Measurements from ENCODE around the gene JAK3. TPM values are rescaled to one million over a fixed set of nuclear protein-coding genes. Genes with fewer than 3 reads are reported as not detected.
"Not testable (repeated sequence)": the region's sequence is repeated elsewhere in the genome, so short reads cannot be mapped to it uniquely, and the experiment has no call there.

JAK3 gene
- total RNA-seq, 1 experiment from 2014 or later = 2.1 TPM

DNA sequence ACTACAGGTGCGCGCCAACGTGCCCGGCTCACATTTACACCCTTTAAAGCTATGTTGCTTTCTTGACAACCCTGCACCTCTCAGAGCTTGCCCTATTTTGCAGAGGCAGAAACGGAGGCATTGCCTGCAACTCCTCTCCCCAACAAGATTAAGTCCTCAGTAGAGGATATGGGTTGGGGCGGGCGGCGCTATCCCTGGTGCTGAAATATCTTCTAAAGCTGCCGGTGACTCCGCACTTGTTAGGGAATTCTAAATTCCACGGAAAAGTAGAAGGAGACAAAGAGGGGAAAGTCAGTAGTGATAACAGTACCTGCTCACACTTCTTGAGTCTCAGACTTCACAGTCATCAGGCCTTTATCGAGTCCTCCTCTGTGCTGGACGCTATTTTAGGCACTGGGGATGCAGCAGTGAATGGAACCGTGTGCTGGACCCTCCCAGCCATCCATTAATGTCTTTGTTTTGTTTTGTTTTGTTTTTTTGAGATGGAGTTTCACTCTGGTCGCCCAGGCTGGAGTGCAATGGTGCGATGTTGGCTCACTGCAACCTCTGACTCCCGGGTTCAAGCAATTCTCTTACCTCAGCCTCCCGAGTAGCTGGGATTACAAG lies 41.9 kb upstream of the JAK3 start:
- Histone ChIP-seq H3K36me3 (ENCODE audit: control insufficient read depth, insufficient read depth, low read length) (no peaks in the 10 kb centered on the region), H3K27me3 (ENCODE audit: control insufficient read depth, insufficient read depth, low read length) (no peaks in the 10 kb centered on the region), H3K27ac (ENCODE audit: low read length) (no peak overlapping the region), H3K4me3 (ENCODE audit: low read depth in 2 of 2, low read length in 2 of 2) (no peak overlapping the region), H3K9me3 (ENCODE audit: control insufficient read depth, insufficient read depth, low read depth, low read length) (no peaks in the 10 kb centered on the region), H3K4me1 (ENCODE audit: control insufficient read depth, insufficient read depth, low read length) (no peaks in the 10 kb centered on the region)
- ChIA-PET POLR2A (no interaction called here), CTCF (no interaction called here)
- in situ Hi-C loops (cut with HindIII; ENCODE audit: low pct_unique_long_range_greater_than_20kb, low sequenced_read_pairs) (no loop called here), intact Hi-C loops (cut with micrococcal nuclease; ENCODE audit: unreplicated experiment) (no loop called here)
- DNase-seq (ENCODE audit: low read depth, low spot score) = no peak
- ATAC-seq = no peak
- no TSS peak for BruUV-seq (replicated peaks)
- no peak for TF ChIP-seq SIN3A (IDR thresholded peaks at IDR 0.05; ENCODE audit: borderline replicate concordance, insufficient read depth, low read depth, low read length)
- TF ChIP-seq, protein P1, sequence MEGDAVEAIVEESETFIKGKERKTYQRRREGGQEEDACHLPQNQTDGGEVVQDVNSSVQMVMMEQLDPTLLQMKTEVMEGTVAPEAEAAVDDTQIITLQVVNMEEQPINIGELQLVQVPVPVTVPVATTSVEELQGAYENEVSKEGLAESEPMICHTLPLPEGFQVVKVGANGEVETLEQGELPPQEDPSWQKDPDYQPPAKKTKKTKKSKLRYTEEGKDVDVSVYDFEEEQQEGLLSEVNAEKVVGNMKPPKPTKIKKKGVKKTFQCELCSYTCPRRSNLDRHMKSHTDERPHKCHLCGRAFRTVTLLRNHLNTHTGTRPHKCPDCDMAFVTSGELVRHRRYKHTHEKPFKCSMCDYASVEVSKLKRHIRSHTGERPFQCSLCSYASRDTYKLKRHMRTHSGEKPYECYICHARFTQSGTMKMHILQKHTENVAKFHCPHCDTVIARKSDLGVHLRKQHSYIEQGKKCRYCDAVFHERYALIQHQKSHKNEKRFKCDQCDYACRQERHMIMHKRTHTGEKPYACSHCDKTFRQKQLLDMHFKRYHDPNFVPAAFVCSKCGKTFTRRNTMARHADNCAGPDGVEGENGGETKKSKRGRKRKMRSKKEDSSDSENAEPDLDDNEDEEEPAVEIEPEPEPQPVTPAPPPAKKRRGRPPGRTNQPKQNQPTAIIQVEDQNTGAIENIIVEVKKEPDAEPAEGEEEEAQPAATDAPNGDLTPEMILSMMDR (IDR thresholded peaks at IDR 0.05) = no peak
- TF ChIP-seq, protein P2, sequence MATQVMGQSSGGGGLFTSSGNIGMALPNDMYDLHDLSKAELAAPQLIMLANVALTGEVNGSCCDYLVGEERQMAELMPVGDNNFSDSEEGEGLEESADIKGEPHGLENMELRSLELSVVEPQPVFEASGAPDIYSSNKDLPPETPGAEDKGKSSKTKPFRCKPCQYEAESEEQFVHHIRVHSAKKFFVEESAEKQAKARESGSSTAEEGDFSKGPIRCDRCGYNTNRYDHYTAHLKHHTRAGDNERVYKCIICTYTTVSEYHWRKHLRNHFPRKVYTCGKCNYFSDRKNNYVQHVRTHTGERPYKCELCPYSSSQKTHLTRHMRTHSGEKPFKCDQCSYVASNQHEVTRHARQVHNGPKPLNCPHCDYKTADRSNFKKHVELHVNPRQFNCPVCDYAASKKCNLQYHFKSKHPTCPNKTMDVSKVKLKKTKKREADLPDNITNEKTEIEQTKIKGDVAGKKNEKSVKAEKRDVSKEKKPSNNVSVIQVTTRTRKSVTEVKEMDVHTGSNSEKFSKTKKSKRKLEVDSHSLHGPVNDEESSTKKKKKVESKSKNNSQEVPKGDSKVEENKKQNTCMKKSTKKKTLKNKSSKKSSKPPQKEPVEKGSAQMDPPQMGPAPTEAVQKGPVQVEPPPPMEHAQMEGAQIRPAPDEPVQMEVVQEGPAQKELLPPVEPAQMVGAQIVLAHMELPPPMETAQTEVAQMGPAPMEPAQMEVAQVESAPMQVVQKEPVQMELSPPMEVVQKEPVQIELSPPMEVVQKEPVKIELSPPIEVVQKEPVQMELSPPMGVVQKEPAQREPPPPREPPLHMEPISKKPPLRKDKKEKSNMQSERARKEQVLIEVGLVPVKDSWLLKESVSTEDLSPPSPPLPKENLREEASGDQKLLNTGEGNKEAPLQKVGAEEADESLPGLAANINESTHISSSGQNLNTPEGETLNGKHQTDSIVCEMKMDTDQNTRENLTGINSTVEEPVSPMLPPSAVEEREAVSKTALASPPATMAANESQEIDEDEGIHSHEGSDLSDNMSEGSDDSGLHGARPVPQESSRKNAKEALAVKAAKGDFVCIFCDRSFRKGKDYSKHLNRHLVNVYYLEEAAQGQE (IDR thresholded peaks at IDR 0.05; ENCODE audit: insufficient read depth in 1 of 2, low read depth in 2 of 2, low read length in 1 of 2) = peak; percentile 94 to 96

DNA sequence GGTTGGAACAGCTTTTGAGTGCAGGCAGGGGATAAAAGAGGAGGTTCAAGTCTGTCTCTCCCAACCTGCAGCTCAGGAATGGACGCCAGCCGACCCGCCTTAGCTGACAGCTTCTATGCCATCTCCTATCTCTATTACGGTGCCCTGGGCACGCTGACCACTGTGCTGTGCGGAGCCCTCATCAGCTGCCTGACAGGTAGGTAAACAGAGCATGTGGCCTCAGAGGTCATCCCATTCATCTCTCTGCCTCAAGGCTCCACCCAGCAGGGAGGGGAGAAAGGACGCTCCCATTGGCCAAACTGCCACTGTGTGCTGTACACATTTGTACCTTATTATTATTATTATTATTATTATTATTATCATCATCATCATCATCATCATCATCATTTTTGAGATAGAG lies 40.5 kb upstream of the JAK3 start:
- TF ChIP-seq TCF7L2 (IDR thresholded peaks at IDR 0.05; ENCODE audit: low read depth, low read length) (no peak), POLR2AphosphoS5 (IDR thresholded peaks at IDR 0.05; ENCODE audit: low read depth, low read length) (no peak), SIN3A (IDR thresholded peaks at IDR 0.05; ENCODE audit: borderline replicate concordance, insufficient read depth, low read depth, low read length) (no peak)
- Histone ChIP-seq H3K4me1 (ENCODE audit: control insufficient read depth, insufficient read depth, low read length) (no peaks in the 10 kb centered on the region), H3K27me3 (ENCODE audit: control insufficient read depth, insufficient read depth, low read length) (no peaks in the 10 kb centered on the region), H3K9me3 (ENCODE audit: control insufficient read depth, insufficient read depth, low read depth, low read length) (no peaks in the 10 kb centered on the region), H3K4me3 (ENCODE audit: low read depth in 2 of 2, low read length in 2 of 2) (no peak overlapping the region), H3K27ac (ENCODE audit: low read length) (no peak overlapping the region), H3K36me3 (ENCODE audit: control insufficient read depth, insufficient read depth, low read length) (no peaks in the 10 kb centered on the region)
- ChIA-PET CTCF (no interaction called here), POLR2A (no interaction called here)
- BruUV-seq (replicated peaks) = no TSS peak
- in situ Hi-C loops (cut with HindIII; ENCODE audit: low pct_unique_long_range_greater_than_20kb, low sequenced_read_pairs) (no loop called here), intact Hi-C loops (cut with micrococcal nuclease; ENCODE audit: unreplicated experiment) (no loop called here)
- ATAC-seq (no peak), DNase-seq (ENCODE audit: low read depth, low spot score) (no peak)

DNA sequence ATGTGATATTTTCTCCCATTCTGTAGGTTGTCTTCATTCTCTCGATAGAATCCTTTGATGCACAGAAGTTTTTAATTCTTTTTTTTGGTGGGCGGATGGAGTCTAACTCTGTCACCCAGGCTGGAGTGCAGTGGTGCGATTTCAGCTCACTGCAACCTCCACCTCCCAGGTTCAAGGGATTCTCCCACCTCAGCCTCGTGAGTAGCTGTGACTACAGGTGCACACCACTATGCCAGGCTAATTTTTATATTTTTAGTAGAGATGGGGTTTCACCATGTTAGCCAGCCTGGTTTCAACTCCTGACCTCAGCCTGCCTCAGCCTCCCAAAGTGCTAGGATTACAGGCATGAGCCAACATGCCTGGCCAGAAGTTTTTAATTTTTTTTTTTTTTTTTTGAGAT lies 39.4 kb upstream of the JAK3 start:
- H3K4me3 ChIP-seq (ENCODE audit: low read depth in 2 of 2, low read length in 2 of 2); H3K27ac ChIP-seq (ENCODE audit: low read length); H3K27me3 ChIP-seq (ENCODE audit: control insufficient read depth, insufficient read depth, low read length); intact Hi-C loops (cut with micrococcal nuclease; ENCODE audit: unreplicated experiment); DNase-seq (ENCODE audit: low read depth, low spot score); H3K36me3 ChIP-seq (ENCODE audit: control insufficient read depth, insufficient read depth, low read length); BruUV-seq (replicated peaks); POLR2A ChIA-PET; in situ Hi-C loops (cut with HindIII; ENCODE audit: low pct_unique_long_range_greater_than_20kb, low sequenced_read_pairs); H3K4me1 ChIP-seq (ENCODE audit: control insufficient read depth, insufficient read depth, low read length); ATAC-seq; CTCF ChIA-PET; H3K9me3 ChIP-seq (ENCODE audit: control insufficient read depth, insufficient read depth, low read depth, low read length): not testable (repeated sequence)

All from Panc1 (cell line).